Liver (tissue), 9 donors: ENCODE measurements around the gene BARX1. TPM values are rescaled to one million over a fixed set of nuclear protein-coding genes. Genes with fewer than 3 reads are reported as not detected.

Experiments
- DNase-seq: peaks from one replicate; pipeline ENCODE4 v3.0.0-alpha.2; 2017; ENCODE audit warnings: low spot score
- H3K27ac ChIP-seq, 2 donors: one replicate each; pipeline ENCODE4 v1.7.0; 2013; ENCODE audit warnings: inconsistent platforms in 2 of 2, low read length in 2 of 2, control low read depth in 1 of 2, low read depth in 1 of 2, mild to moderate bottlenecking in 1 of 2
- H3K27me3 ChIP-seq, 4 donors: one replicate each; pipeline versions ENCODE4 v1.6.1 to v1.7.0; 2013; ENCODE audit warnings: low read length in 3 of 4, inconsistent platforms in 1 of 4, mild to moderate bottlenecking in 1 of 4, moderate library complexity in 1 of 4; ENCODE audit not compliant: control insufficient read depth in 4 of 4, insufficient read depth in 4 of 4
- H3K36me3 ChIP-seq, 4 donors: one replicate each; pipeline versions ENCODE4 v1.6.1 to v1.7.0; 2013; ENCODE audit warnings: low read length in 3 of 4, mild to moderate bottlenecking in 3 of 4, low read depth in 1 of 4, moderate library complexity in 1 of 4; ENCODE audit not compliant: control insufficient read depth in 4 of 4, insufficient read depth in 3 of 4
- H3K4me1 ChIP-seq, 4 donors: one replicate each; pipeline versions ENCODE4 v1.6.1 to v1.7.0; 2013; ENCODE audit warnings: low read length in 3 of 4, mild to moderate bottlenecking in 3 of 4, moderate library complexity in 1 of 4; ENCODE audit not compliant: control insufficient read depth in 4 of 4, insufficient read depth in 4 of 4
- H3K4me3 ChIP-seq, 3 donors: one replicate each; pipeline versions ENCODE4 v1.6.1 to v1.7.0; 2013; ENCODE audit warnings: low read length in 3 of 3, control low read depth in 1 of 3, low read depth in 1 of 3, mild to moderate bottlenecking in 1 of 3
- H3K9ac ChIP-seq, 2 donors: one replicate each; pipeline ENCODE4 v1.7.0; 2013; ENCODE audit warnings: low read length in 2 of 2, mild to moderate bottlenecking in 2 of 2, moderate library complexity in 2 of 2, control low read depth in 1 of 2, low read depth in 1 of 2
- H3K9me3 ChIP-seq, 4 donors: one replicate each; pipeline versions ENCODE4 v1.6.1 to v1.7.0; 2013; ENCODE audit warnings: low read length in 3 of 4; ENCODE audit not compliant: control insufficient read depth in 4 of 4
- ATF3 ChIP-seq: IDR thresholded peaks from 2 replicates; pipeline ENCODE4 v1.6.1; 2016; ENCODE audit warnings: antibody characterized with exemption
- CTCF ChIP-seq: fragments of 150-350 bp; IDR thresholded peaks from 2 replicates; pipeline ENCODE4 v1.5.1; 2017; ENCODE audit warnings: improper control_type of control experiment, low read depth, low read length; ENCODE audit not compliant: missing input control
- EGR1 ChIP-seq, 2 donors: IDR thresholded peaks; 2 replicates each; pipeline ENCODE4 v1.6.1; 2016 to 2018; ENCODE audit warnings: antibody characterized with exemption in 2 of 2, low read depth in 2 of 2
- FOXA1 ChIP-seq: IDR thresholded peaks from 2 replicates; pipeline ENCODE4 v1.6.1; 2016; ENCODE audit warnings: antibody characterized with exemption
- FOXA2 ChIP-seq: IDR thresholded peaks from 2 replicates; pipeline ENCODE4 v1.6.1; 2016; ENCODE audit warnings: antibody characterized with exemption
- GABPA ChIP-seq, 2 donors: IDR thresholded peaks in 1 of 2; conservative IDR thresholded peaks in 1 of 2; 2 replicates each; pipeline ENCODE4 v1.6.1; 2016; ENCODE audit warnings: antibody characterized with exemption in 2 of 2, mild to moderate bottlenecking in 1 of 2, moderate library complexity in 1 of 2
- HNF4A ChIP-seq, 2 donors: conservative IDR thresholded peaks; 2 replicates each; pipeline ENCODE4 v1.6.1; 2016; ENCODE audit warnings: antibody characterized with exemption in 2 of 2, mild to moderate bottlenecking in 2 of 2
- HNF4G ChIP-seq: IDR thresholded peaks from 2 replicates; pipeline ENCODE4 v1.6.1; 2016; ENCODE audit warnings: antibody characterized with exemption
- JUND ChIP-seq, 2 donors: IDR thresholded peaks; 2 replicates each; pipeline ENCODE4 v1.6.1; 2016; ENCODE audit warnings: antibody characterized with exemption in 2 of 2
- MAX ChIP-seq: IDR thresholded peaks from 2 replicates; pipeline ENCODE4 v1.6.1; 2016; ENCODE audit warnings: antibody characterized with exemption
- NR2F2 ChIP-seq: IDR thresholded peaks from 2 replicates; pipeline ENCODE4 v1.6.1; 2016; ENCODE audit warnings: antibody characterized with exemption
- RAD21 ChIP-seq, 2 donors: IDR thresholded peaks; 2 replicates each; pipeline ENCODE4 v1.6.1; 2016; ENCODE audit warnings: antibody characterized with exemption in 2 of 2, mild to moderate bottlenecking in 2 of 2
- REST ChIP-seq: IDR thresholded peaks from 2 replicates; pipeline ENCODE4 v1.6.1; 2016; ENCODE audit warnings: antibody characterized with exemption, mild to moderate bottlenecking
- RXRA ChIP-seq, 2 donors: IDR thresholded peaks; 2 replicates each; pipeline ENCODE4 v1.6.1; 2017 to 2018; ENCODE audit warnings: antibody characterized with exemption in 2 of 2, mild to moderate bottlenecking in 1 of 2
- SP1 ChIP-seq: IDR thresholded peaks from 2 replicates; pipeline ENCODE4 v1.6.1; 2018; ENCODE audit warnings: antibody characterized with exemption, mild to moderate bottlenecking
- TAF1 ChIP-seq: conservative IDR thresholded peaks from 2 replicates; pipeline ENCODE4 v1.6.1; 2016; ENCODE audit warnings: antibody characterized with exemption, mild to moderate bottlenecking
- YY1 ChIP-seq: IDR thresholded peaks from 2 replicates; pipeline ENCODE4 v1.6.1; 2016; ENCODE audit warnings: antibody characterized with exemption, mild to moderate bottlenecking
- ZBTB33 ChIP-seq: IDR thresholded peaks from 2 replicates; pipeline ENCODE4 v1.6.1; 2016; ENCODE audit warnings: antibody characterized with exemption
- WGBS: extraction: QIAGEN DNeasy Blood & Tissue Kit; methylation state at CpG from one replicate; pipeline ENCODE4 v1.1.7; 2013; 5-methylcytosine and 5-hydroxymethylcytosine counted together
- polyA plus RNA-seq, 2 donors: library from polyadenylated mRNA; stranded (reverse) in 1 of 2; unstranded in 1 of 2; fragments of 200-250 nt in 1 of 2; fragments of >200 nt in 1 of 2; fragmentation: Nextera tagmentation in 1 of 2; extraction: Ambion mirVana in 1 of 2; gene quantifications; one replicate each; pipeline versions ENCODE4 v1.2.1 to v1.2.3, GENCODE V29; 2013 to 2015
- total RNA-seq, 2 donors: library from RNA; depleted of rRNA; stranded (reverse); fragments of >200 nt; gene quantifications; one replicate each; pipeline ENCODE4 v1.2.3, GENCODE V29; 2014
- donor health status: healthy.
- donor health status: healthy.
- donor health status: healthy.
- donor health status: healthy.
- donor health status: healthy.

The BARX1 gene
- total and polyA plus RNA-seq, 4 donors, result not detected

GRCh38 chr9:93976973-93977372 is 21.8 kb upstream of the BARX1 start:
- WGBS, result 83% methylated on average over 5 of the region's 5 CpGs
- Histone ChIP-seq H3K9ac (no peak overlapping the region), H3K4me1 (no peaks in the 10 kb centered on the region), H3K36me3 (no peaks in the 10 kb centered on the region), H3K9me3 (no peaks in the 10 kb centered on the region), H3K27me3 (no peaks in the 10 kb centered on the region), H3K4me3 (no peak overlapping the region), H3K27ac (no peak overlapping the region)
- TF ChIP-seq MAX (no peak), GABPA (IDR thresholded peaks at IDR 0.05 in 1 of 2, conservative IDR thresholded peaks at IDR 0.05 in 1 of 2) (no peak), YY1 (no peak), FOXA2 (no peak), RXRA (IDR thresholded peaks at IDR 0.05) (no peak)
- no peak for DNase-seq

GRCh38 chr9:93976081-93976480 is 20.9 kb upstream of the BARX1 start:
- TF ChIP-seq TAF1 (no peak), GABPA (IDR thresholded peaks at IDR 0.05 in 1 of 2, conservative IDR thresholded peaks at IDR 0.05 in 1 of 2) (no peak), FOXA1 (no peak), RAD21 (IDR thresholded peaks at IDR 0.05) (no peak), RXRA (IDR thresholded peaks at IDR 0.05) (no peak), SP1 (no peak), HNF4G (no peak), REST (no peak), CTCF (no peak), YY1 (no peak), ATF3 (no peak), JUND (IDR thresholded peaks at IDR 0.05) (no peak), MAX (no peak), ZBTB33 (no peak), FOXA2 (no peak), HNF4A (conservative IDR thresholded peaks at IDR 0.05) (no peak), NR2F2 (no peak), EGR1 (IDR thresholded peaks at IDR 0.05; ENCODE audit: low read depth in 2 of 2) (no peak)
- H3K27ac ChIP-seq, result no peak overlapping the region
- H3K27me3 ChIP-seq, result no peaks in the 10 kb centered on the region
- no peak overlapping the region for H3K9ac ChIP-seq
- no peaks in the 10 kb centered on the region for H3K9me3 ChIP-seq
- WGBS, result 83% methylated on average over 3 of the region's 3 CpGs
- no peak for DNase-seq
- H3K4me1 ChIP-seq, result no peaks in the 10 kb centered on the region
- no peak overlapping the region for H3K4me3 ChIP-seq
- no peaks in the 10 kb centered on the region for H3K36me3 ChIP-seq
